Dermis blood vessel endothelial cell (primary cell): ENCODE results near the gene PHYHIPL. TPM values are rescaled to one million over a fixed set of nuclear protein-coding genes. Genes with fewer than 3 reads are reported as not detected.

Source experiments
- total RNA-seq: library from RNA; depleted of rRNA; stranded (reverse); fragments of >200 nt; gene quantifications from 2 replicates; pipeline ENCODE4 v1.2.3, GENCODE V29; 2014

Gene PHYHIPL
- total RNA-seq, 1 donor from 2014 or later = under 0.01 TPM

Other genes starting within 250 kb of the PHYHIPL start
- gene FAM13C, start 185.9 kb downstream of the PHYHIPL start, total RNA-seq = 6.0 and 16.7 TPM in 2 replicates